A673 (cell line): Measurements from ENCODE around the gene AFAP1. TPM values are rescaled to one million over a fixed set of nuclear protein-coding genes. Genes with fewer than 3 reads are reported as not detected.

ENCODE experiments used
- BruUV-seq: library from RNA; stranded (reverse); fragments of 400-500 nt; replicated peaks from 2 replicates; lab custom pipeline; 2021; lab: Mats Ljungman, UMichigan
- CTCF ChIA-PET: fragments of 300-600 bp; sonication (Branson Sonifier 250); formaldehyde crosslinking; loops from one replicate; lab custom pipeline; 2022; ENCODE audit warnings: antibody characterized with exemption; lab: Charles Lee
- POLR2A ChIA-PET: fragments of 300-600 bp; sonication (Branson Sonifier 250); formaldehyde crosslinking; loops from one replicate; lab custom pipeline; 2022; ENCODE audit warnings: antibody characterized with exemption; ENCODE audit not compliant: low non-redundant PET; lab: Charles Lee
- DNase-seq: peaks from one replicate; pipeline ENCODE4 v3.0.0-alpha.2; 2015; ENCODE audit warnings: low spot score
- H3K27ac ChIP-seq: fragments of 200-600 bp; sonication (generic); 2 replicates; pipeline ENCODE4 v1.5.1; 2016; ENCODE audit warnings: mixed run types, low read depth, mild to moderate bottlenecking, mixed read lengths, antibody characterized with exemption, low read length; ENCODE audit not compliant: poor library complexity, severe bottlenecking
- H3K27me3 ChIP-seq: fragments of 200-600 bp; sonication (generic); replicated peaks from 2 replicates; pipeline ENCODE4 v1.6.1; 2017; ENCODE audit warnings: mixed run types, low read depth, mild to moderate bottlenecking, mixed read lengths, antibody characterized with exemption, low read length; ENCODE audit not compliant: insufficient read depth, poor library complexity
- H3K36me3 ChIP-seq: fragments of 200-600 bp; sonication (generic); 2 replicates; pipeline ENCODE4 v1.6.1; 2016; ENCODE audit warnings: mixed run types, mild to moderate bottlenecking, mixed read lengths, antibody characterized with exemption, low read length; ENCODE audit not compliant: insufficient read depth, poor library complexity, severe bottlenecking
- H3K4me1 ChIP-seq: fragments of 200-600 bp; sonication (generic); 2 replicates; pipeline ENCODE4 v1.6.1; 2017; ENCODE audit warnings: mixed run types, mild to moderate bottlenecking, mixed read lengths, antibody characterized with exemption, low read length; ENCODE audit not compliant: insufficient read depth, poor library complexity, severe bottlenecking
- H3K4me3 ChIP-seq: fragments of 200-600 bp; sonication (generic); 2 replicates; pipeline ENCODE4 v1.5.1; 2016; ENCODE audit warnings: low read depth, mixed run types, mild to moderate bottlenecking, mixed read lengths, low read length; ENCODE audit not compliant: poor library complexity, severe bottlenecking
- H3K9me3 ChIP-seq: fragments of 200-600 bp; sonication (generic); 2 replicates; pipeline ENCODE4 v1.6.1; 2016; ENCODE audit warnings: mixed run types, low read depth, mild to moderate bottlenecking, mixed read lengths, antibody characterized with exemption, low read length; ENCODE audit not compliant: poor library complexity, severe bottlenecking
- EZH2 ChIP-seq: fragments of 200-600 bp; sonication (generic); IDR thresholded peaks from 2 replicates; pipeline ENCODE4 v1.6.1; 2017; ENCODE audit warnings: borderline replicate concordance, low read depth, mild to moderate bottlenecking, mixed read lengths, antibody characterized with exemption, low read length; ENCODE audit not compliant: poor library complexity, severe bottlenecking
- intact Hi-C: fragments of 100-400 bp; cut with micrococcal nuclease; formaldehyde crosslinking; loops from one replicate; pipeline ENCODE4 v1.10.0; 2022; ENCODE audit not compliant: unreplicated experiment
- total RNA-seq: library from RNA; stranded (reverse); gene quantifications from 2 replicates; pipeline ENCODE4 v1.2.3, GENCODE V29; 2021
- TF ChIP-seq, protein P1 (sequence below): fragments of 300-800, 200-600 bp; sonication (generic); conservative IDR thresholded peaks from 2 replicates; pipeline ENCODE4 v1.5.1; 2017; ENCODE audit warnings: low read depth, mild to moderate bottlenecking, antibody characterized with exemption, low read length, moderate library complexity, mixed read lengths

Gene AFAP1
- total RNA-seq, 1 experiment from 2014 or later: 42.6 TPM

DNA sequence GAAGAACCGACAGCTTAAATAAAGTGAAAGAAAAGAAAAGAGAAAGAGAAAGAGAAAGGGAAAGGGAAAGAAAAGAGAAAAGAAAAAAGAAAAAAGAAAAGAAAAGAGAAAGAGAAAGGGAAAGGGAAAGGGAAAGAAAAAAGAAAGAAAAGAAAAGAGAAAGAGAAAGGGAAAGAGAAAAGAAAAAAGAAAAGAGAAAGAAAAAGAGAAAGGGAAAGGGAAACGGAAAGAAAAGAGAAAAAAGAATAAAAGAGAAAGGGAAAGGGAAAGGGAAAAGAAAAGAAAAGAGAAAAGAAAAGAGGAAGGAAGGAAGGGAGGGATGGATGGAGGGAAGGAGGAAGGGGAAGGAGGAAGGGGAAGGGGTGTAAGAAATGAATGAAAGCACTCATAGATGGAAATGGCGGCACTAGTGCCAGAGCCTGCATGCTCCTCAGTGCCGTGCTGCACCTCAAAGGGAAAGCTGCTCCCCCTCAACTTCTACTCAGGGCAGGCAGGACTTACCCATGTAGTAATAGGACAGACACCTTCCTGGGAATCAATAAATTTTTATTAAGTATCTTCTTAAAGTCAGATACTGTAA is 70.7 kb downstream of the AFAP1 start:
- Histone ChIP-seq H3K36me3 (peaks cover 6% of the 10 kb centered on the region), H3K27ac (no peak overlapping the region), H3K4me1 (peaks cover 11% of the 10 kb centered on the region), H3K9me3 (no peaks in the 10 kb centered on the region), H3K27me3 (no peaks in the 10 kb centered on the region), H3K4me3 (no peak overlapping the region)
- CTCF ChIA-PET: interaction anchor here (0.7 kb wide), 1 partner anchor 445 kb away, joined by 3 read pairs; no protein-coding TSS in a partner anchor
- intact Hi-C loops: no loop called here
- POLR2A ChIA-PET: no interaction called here
- DNase-seq: no peak
- BruUV-seq: no TSS peak
- TF ChIP-seq EZH2: no peak
- TF ChIP-seq, protein P1, sequence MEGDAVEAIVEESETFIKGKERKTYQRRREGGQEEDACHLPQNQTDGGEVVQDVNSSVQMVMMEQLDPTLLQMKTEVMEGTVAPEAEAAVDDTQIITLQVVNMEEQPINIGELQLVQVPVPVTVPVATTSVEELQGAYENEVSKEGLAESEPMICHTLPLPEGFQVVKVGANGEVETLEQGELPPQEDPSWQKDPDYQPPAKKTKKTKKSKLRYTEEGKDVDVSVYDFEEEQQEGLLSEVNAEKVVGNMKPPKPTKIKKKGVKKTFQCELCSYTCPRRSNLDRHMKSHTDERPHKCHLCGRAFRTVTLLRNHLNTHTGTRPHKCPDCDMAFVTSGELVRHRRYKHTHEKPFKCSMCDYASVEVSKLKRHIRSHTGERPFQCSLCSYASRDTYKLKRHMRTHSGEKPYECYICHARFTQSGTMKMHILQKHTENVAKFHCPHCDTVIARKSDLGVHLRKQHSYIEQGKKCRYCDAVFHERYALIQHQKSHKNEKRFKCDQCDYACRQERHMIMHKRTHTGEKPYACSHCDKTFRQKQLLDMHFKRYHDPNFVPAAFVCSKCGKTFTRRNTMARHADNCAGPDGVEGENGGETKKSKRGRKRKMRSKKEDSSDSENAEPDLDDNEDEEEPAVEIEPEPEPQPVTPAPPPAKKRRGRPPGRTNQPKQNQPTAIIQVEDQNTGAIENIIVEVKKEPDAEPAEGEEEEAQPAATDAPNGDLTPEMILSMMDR: no peak

DNA sequence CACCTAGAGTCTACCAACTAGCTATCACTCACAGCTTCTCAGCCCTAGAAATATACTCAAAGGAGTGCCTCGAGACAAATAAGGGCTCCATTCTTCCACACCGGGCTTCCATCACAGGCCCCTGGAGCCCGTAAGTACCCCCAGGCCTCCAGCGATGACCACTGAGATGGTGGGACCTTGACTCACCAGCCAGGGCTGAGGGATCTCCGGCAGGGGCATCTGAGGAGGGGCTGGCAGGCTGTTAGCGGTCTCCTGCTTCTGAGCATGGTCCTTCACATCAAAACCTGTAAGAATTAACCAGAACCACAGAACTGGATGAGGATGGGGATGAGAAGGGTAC is 71.3 kb downstream of the AFAP1 start:
- peaks cover 6% of the 10 kb centered on the region for H3K36me3 ChIP-seq

GRCh38 chr4:7867701-7868435 is 71.8 kb downstream of the AFAP1 start:
- no peak for DNase-seq
- TF ChIP-seq, protein P1: no peak
- no peak for TF ChIP-seq EZH2
- no TSS peak for BruUV-seq
- ChIA-PET CTCF (no interaction called here), POLR2A (no interaction called here)
- no peaks in the 10 kb centered on the region for H3K9me3 ChIP-seq
- H3K27ac ChIP-seq: no peak overlapping the region
- H3K27me3 ChIP-seq: no peaks in the 10 kb centered on the region
- H3K4me3 ChIP-seq: no peak overlapping the region
- peaks cover 6% of the 10 kb centered on the region for H3K36me3 ChIP-seq
- H3K4me1 ChIP-seq: peaks cover 18% of the 10 kb centered on the region
- intact Hi-C loops: no loop called here

More for the DNA sequence above, 71.3 kb downstream of the AFAP1 start:
- intact Hi-C loops: no loop called here
- no peak for DNase-seq
- Histone ChIP-seq H3K4me1 (peaks cover 12% of the 10 kb centered on the region), H3K27me3 (no peaks in the 10 kb centered on the region), H3K4me3 (no peak overlapping the region), H3K27ac (no peak overlapping the region), H3K9me3 (no peaks in the 10 kb centered on the region)
- TF ChIP-seq, protein P1: no peak
- TF ChIP-seq EZH2: no peak
- ChIA-PET CTCF (no interaction called here), POLR2A (no interaction called here)
- no TSS peak for BruUV-seq
